C4-2B (cell line): ENCODE results near the gene SEMA3C.

ENCODE experiments used
- ZFX ChIP-seq: fragments of 450-650 bp; IDR thresholded peaks from 2 replicates; pipeline ENCODE4 v1.6.1; 2017
- TF ChIP-seq, protein P1 (sequence below): fragments of 450-650 bp; conservative IDR thresholded peaks from 2 replicates; pipeline ENCODE4 v1.5.1; 2017; ENCODE audit warnings: mild to moderate bottlenecking

DNA sequence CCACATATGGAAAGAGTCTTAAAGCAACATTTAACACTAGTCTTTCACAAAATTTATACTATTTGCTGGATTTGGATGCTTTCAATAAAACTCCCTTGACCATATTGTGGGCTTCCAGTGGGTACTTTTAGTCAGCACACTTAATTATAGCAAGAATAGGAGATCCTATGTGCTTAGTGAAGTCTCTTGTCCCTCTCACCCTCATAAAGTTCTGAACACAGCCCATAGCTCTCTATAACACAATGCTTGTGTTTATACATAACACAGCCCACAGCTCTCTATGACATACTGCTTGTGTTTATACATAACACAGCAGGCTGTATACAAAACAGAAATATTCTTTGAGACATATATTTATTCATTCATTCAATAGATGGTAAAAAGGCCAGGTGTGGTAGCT is 79.0 kb downstream of the SEMA3C start:
- TF ChIP-seq, protein P1, sequence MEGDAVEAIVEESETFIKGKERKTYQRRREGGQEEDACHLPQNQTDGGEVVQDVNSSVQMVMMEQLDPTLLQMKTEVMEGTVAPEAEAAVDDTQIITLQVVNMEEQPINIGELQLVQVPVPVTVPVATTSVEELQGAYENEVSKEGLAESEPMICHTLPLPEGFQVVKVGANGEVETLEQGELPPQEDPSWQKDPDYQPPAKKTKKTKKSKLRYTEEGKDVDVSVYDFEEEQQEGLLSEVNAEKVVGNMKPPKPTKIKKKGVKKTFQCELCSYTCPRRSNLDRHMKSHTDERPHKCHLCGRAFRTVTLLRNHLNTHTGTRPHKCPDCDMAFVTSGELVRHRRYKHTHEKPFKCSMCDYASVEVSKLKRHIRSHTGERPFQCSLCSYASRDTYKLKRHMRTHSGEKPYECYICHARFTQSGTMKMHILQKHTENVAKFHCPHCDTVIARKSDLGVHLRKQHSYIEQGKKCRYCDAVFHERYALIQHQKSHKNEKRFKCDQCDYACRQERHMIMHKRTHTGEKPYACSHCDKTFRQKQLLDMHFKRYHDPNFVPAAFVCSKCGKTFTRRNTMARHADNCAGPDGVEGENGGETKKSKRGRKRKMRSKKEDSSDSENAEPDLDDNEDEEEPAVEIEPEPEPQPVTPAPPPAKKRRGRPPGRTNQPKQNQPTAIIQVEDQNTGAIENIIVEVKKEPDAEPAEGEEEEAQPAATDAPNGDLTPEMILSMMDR, result no peak
- no peak for TF ChIP-seq ZFX
